Caco-2 (cell line): ENCODE measurements around the gene ZNF276. TPM values are rescaled to one million over a fixed set of nuclear protein-coding genes. Genes with fewer than 3 reads are reported as not detected.

Experiments used
- BruUV-seq: library from RNA; stranded (reverse); fragments of 400-500 nt; replicated peaks from 2 replicates; lab custom pipeline; 2021; lab: Mats Ljungman, UMichigan
- CTCF ChIA-PET: fragments of 300-600 bp; sonication (Branson Sonifier 250); formaldehyde crosslinking; loops from one replicate; lab custom pipeline; 2022; ENCODE audit warnings: antibody characterized with exemption; lab: Charles Lee
- POLR2A ChIA-PET: fragments of 300-600 bp; sonication (Branson Sonifier 250); formaldehyde crosslinking; loops from one replicate; lab custom pipeline; 2022; ENCODE audit warnings: antibody characterized with exemption; lab: Charles Lee
- DNase-seq, 2 experiments: peaks; one replicate each; pipeline versions ENCODE4 v3.0.0 to v3.0.0-alpha.2; 2020 to 2022
- H3K27me3 ChIP-seq: replicated peaks from 2 replicates; pipeline ENCODE4 v1.6.0; 2011; ENCODE audit warnings: low read length; ENCODE audit not compliant: control insufficient read depth, insufficient read depth
- H3K36me3 ChIP-seq: 2 replicates; pipeline ENCODE4 v1.5.1; 2011; ENCODE audit warnings: low read length; ENCODE audit not compliant: control insufficient read depth, insufficient read depth
- H3K4me1 ChIP-seq: fragments of 250-450 bp; sonication (Bioruptor Pico); 2 replicates; pipeline ENCODE4 v1.5.1; 2020; ENCODE audit warnings: mild to moderate bottlenecking
- H3K4me3 ChIP-seq: 2 replicates; pipeline ENCODE4 v1.5.1; 2011; ENCODE audit warnings: low read depth, mild to moderate bottlenecking, control low read depth, low read length
- H3K9me3 ChIP-seq: fragments of 250-450 bp; sonication (Bioruptor Pico); 2 replicates; pipeline ENCODE4 v1.5.1; 2020; ENCODE audit warnings: mild to moderate bottlenecking, moderate library complexity
- H3K27ac Mint-ChIP-seq: one replicate; pipeline ENCODE4 v1.8.0; 2022; ENCODE audit warnings: mixed read lengths; ENCODE audit not compliant: unreplicated experiment
- H3K27me3 Mint-ChIP-seq: one replicate; pipeline ENCODE4 v1.8.0; 2022; ENCODE audit warnings: mixed read lengths; ENCODE audit not compliant: insufficient read depth, unreplicated experiment
- H3K36me3 Mint-ChIP-seq: one replicate; pipeline ENCODE4 v1.8.0; 2022; ENCODE audit warnings: mild to moderate bottlenecking, mixed read lengths; ENCODE audit not compliant: insufficient read depth, unreplicated experiment
- H3K4me1 Mint-ChIP-seq: one replicate; pipeline ENCODE4 v1.8.0; 2022; ENCODE audit warnings: low read depth, mixed read lengths; ENCODE audit not compliant: unreplicated experiment
- H3K4me3 Mint-ChIP-seq: one replicate; pipeline ENCODE4 v1.8.0; 2022; ENCODE audit warnings: mild to moderate bottlenecking, moderate library complexity, mixed read lengths; ENCODE audit not compliant: unreplicated experiment
- H3K9me3 Mint-ChIP-seq: one replicate; pipeline ENCODE4 v1.8.0; 2022; ENCODE audit warnings: mixed read lengths; ENCODE audit not compliant: unreplicated experiment
- CTCF ChIP-seq, 2 experiments: fragments of 200-600 bp in 1 of 2; IDR thresholded peaks; 1 replicate in 1 of 2; 2 replicates in 1 of 2; pipeline versions ENCODE4 v1.5.1 to v1.8.0; 2011 to 2022; ENCODE audit warnings: antibody characterized with exemption in 1 of 2, control low read depth in 1 of 2, inconsistent platforms in 1 of 2, low read depth in 1 of 2, low read length in 1 of 2, mild to moderate bottlenecking in 1 of 2, moderate library complexity in 1 of 2; ENCODE audit not compliant: insufficient read depth in 1 of 2, severe bottlenecking in 1 of 2, unreplicated experiment in 1 of 2
- intact Hi-C: fragments of 100-400 bp; cut with micrococcal nuclease; formaldehyde crosslinking; loops from one replicate; pipeline ENCODE4 v1.10.0; 2022; ENCODE audit not compliant: unreplicated experiment
- total RNA-seq: library from RNA; stranded (reverse); gene quantifications from 2 replicates; pipeline ENCODE4 v1.2.3, GENCODE V29; 2022

ZNF276 gene
- total RNA-seq, 1 experiment from 2014 or later, result 28.1 TPM

GRCh38 chr16:89787365-89787805 is 66.0 kb downstream of the ZNF276 start:
- Mint-ChIP-seq H3K27ac (no peak overlapping the region), H3K4me1 (no peaks in the 10 kb centered on the region), H3K36me3 (peaks cover 95% of the 10 kb centered on the region), H3K9me3 (no peaks in the 10 kb centered on the region), H3K4me3 (no peak overlapping the region), H3K27me3 (no peaks in the 10 kb centered on the region)
- no TSS peak for BruUV-seq
- Histone ChIP-seq H3K4me1 (no peaks in the 10 kb centered on the region), H3K9me3 (no peaks in the 10 kb centered on the region), H3K27me3 (no peaks in the 10 kb centered on the region), H3K4me3 (no peak overlapping the region), H3K36me3 (peaks cover 10% of the 10 kb centered on the region)
- CTCF ChIA-PET, result no interaction called here
- intact Hi-C loops, result no loop called here
- TF ChIP-seq CTCF (IDR thresholded peaks at IDR 0.05; ENCODE audit: insufficient read depth in 1 of 2, low read depth in 1 of 2, low read length in 1 of 2, severe bottlenecking in 1 of 2, unreplicated experiment in 1 of 2), result no peak
- POLR2A ChIA-PET, result no interaction called here
- DNase-seq, result no peak

Other genes with a start within 250 kb of the ZNF276 start
- gene ANKRD11, start 231.0 kb upstream of the ZNF276 start, total RNA-seq, result 297 TPM in 2 replicates
- 159 and 178 TPM in 2 replicates for gene SPG7, start 213.1 kb upstream of the ZNF276 start, total RNA-seq
- gene RPL13, start 160.9 kb upstream of the ZNF276 start, total RNA-seq, result 2,846 and 2,897 TPM in 2 replicates
- 40.4 and 50.0 TPM in 2 replicates for gene CPNE7, start 145.8 kb upstream of the ZNF276 start, total RNA-seq
- 7.8 and 8.1 TPM in 2 replicates for gene DPEP1, start 107.9 kb upstream of the ZNF276 start, total RNA-seq
- gene CHMP1A, start 63.8 kb upstream of the ZNF276 start, total RNA-seq, result 150 and 159 TPM in 2 replicates
- gene SPATA33, start 63.7 kb upstream of the ZNF276 start, total RNA-seq, result 19.7 and 29.1 TPM in 2 replicates
- gene CDK10, start 34.8 kb upstream of the ZNF276 start, total RNA-seq, result 135 and 140 TPM in 2 replicates
- 16.4 and 18.5 TPM in 2 replicates for gene SPATA2L, start 19.8 kb upstream of the ZNF276 start, total RNA-seq
- 6.1 and 6.3 TPM in 2 replicates for gene VPS9D1, start 639 bp upstream of the ZNF276 start, total RNA-seq
- 173 and 185 TPM in 2 replicates for gene FANCA, start 95.1 kb downstream of the ZNF276 start, total RNA-seq
- 29.6 and 31.3 TPM in 2 replicates for gene SPIRE2, start 106.9 kb downstream of the ZNF276 start, total RNA-seq
- gene TCF25, start 152.1 kb downstream of the ZNF276 start, total RNA-seq, result 196 and 244 TPM in 2 replicates
- gene MC1R, start 197.3 kb downstream of the ZNF276 start, total RNA-seq, result 5.6 and 6.5 TPM in 2 replicates
- 31.3 and 37.5 TPM in 2 replicates for gene TUBB3, start 201.8 kb downstream of the ZNF276 start, total RNA-seq
- gene DEF8, start 227.2 kb downstream of the ZNF276 start, total RNA-seq, result 132 and 145 TPM in 2 replicates